Stomach (tissue), 9 donors: ENCODE results near the gene CRHBP. TPM values are rescaled to one million over a fixed set of nuclear protein-coding genes. Genes with fewer than 3 reads are reported as not detected.

Source experiments
- DNase-seq, 2 donors: peaks; one replicate each; pipeline versions ENCODE4 v3.0.0 to v3.0.0-alpha.2; 2013 to 2019
- H3K27ac ChIP-seq, 5 donors: fragments of 200-600 bp in 4 of 5; sonication (generic) in 4 of 5; one replicate each; pipeline ENCODE4 v1.5.1; 2013 to 2019; ENCODE audit warnings: mild to moderate bottlenecking in 1 of 5, moderate library complexity in 1 of 5
- H3K27me3 ChIP-seq, 3 donors: fragments of 200-600 bp; sonication (generic); one replicate each; pipeline ENCODE4 v1.5.1; 2017 to 2019; ENCODE audit warnings: mixed run types in 1 of 3
- H3K36me3 ChIP-seq, 4 donors: fragments of 200-600 bp; sonication (generic); 1 replicate in 3 of 4; 2 replicates in 1 of 4; pipeline ENCODE4 v1.5.1; 2016 to 2019
- H3K4me1 ChIP-seq, 4 donors: fragments of 200-600 bp; sonication (generic); one replicate each; pipeline ENCODE4 v1.5.1; 2016 to 2019
- H3K4me3 ChIP-seq, 4 donors: fragments of 200-600 bp; sonication (generic) in 3 of 4; one replicate each; pipeline ENCODE4 v1.5.1; 2016 to 2019; ENCODE audit warnings: mild to moderate bottlenecking in 1 of 4
- H3K9me3 ChIP-seq, 4 donors: fragments of 200-600 bp; sonication (generic); one replicate each; pipeline ENCODE4 v1.5.1; 2016 to 2019
- CTCF ChIP-seq, 7 experiments: fragments of 450-650 bp in 4 of 7; fragments of 200-600 bp in 3 of 7; sonication (generic) in 3 of 7; IDR thresholded peaks; one replicate each; pipeline ENCODE4 v1.5.1; 2016 to 2019; ENCODE audit warnings: antibody characterized with exemption in 7 of 7, control low read depth in 2 of 7, mild to moderate bottlenecking in 1 of 7
- EP300 ChIP-seq: sonication (generic); formaldehyde crosslinking; IDR thresholded peaks from one replicate; pipeline ENCODE4 v1.6.1; 2017; ENCODE audit warnings: antibody characterized with exemption
- POLR2A ChIP-seq, 4 donors: fragments of 450-650 bp; IDR thresholded peaks; one replicate each; pipeline ENCODE4 v1.6.1; 2016; ENCODE audit warnings: antibody characterized with exemption in 4 of 4, control low read depth in 2 of 4, mild to moderate bottlenecking in 1 of 4, moderate library complexity in 1 of 4
- POLR2AphosphoS5 ChIP-seq, 3 donors: sonication (generic); formaldehyde crosslinking; IDR thresholded peaks; one replicate each; pipeline ENCODE4 v1.6.1; 2016; ENCODE audit warnings: antibody characterized with exemption in 3 of 3
- WGBS, 5 donors: extraction: QIAGEN DNeasy Blood & Tissue Kit in 3 of 5; methylation state at CpG; one replicate each; pipeline versions ENCODE4 v1.1.5 to v1.1.7; 2013 to 2018; 5-methylcytosine and 5-hydroxymethylcytosine counted together
- intact Hi-C: fragments of 100-400 bp; cut with DNase I; formaldehyde crosslinking; loops from one replicate; pipeline ENCODE4 v1.15.1; 2023; ENCODE audit warnings: low total_unique reads
- polyA plus RNA-seq, 3 donors: library from polyadenylated mRNA; stranded (reverse); fragments of 200-250 nt; gene quantifications; one replicate each; pipeline ENCODE4 v1.2.3, GENCODE V29; 2013
- total RNA-seq, 5 donors: library from RNA; depleted of rRNA; stranded (reverse); fragments of >200 nt; gene quantifications; one replicate each; pipeline versions ENCODE4 v1.1.0 to v1.2.3, GENCODE V29; 2014 to 2016
- donor health status: healthy with polysubstance abuse.
- donor health status: Bipolar disorder and iron deficiency.
- donor health status: healthy.

Gene CRHBP
- total and polyA plus RNA-seq, 8 donors, result 0.10 to 0.31 (median 0.12) TPM; not detected in 5

- intact Hi-C loops, result no loop called here
- Histone ChIP-seq H3K9me3 (no peaks in the 10 kb centered on the region), H3K4me3 (no peak overlapping the region), H3K36me3 (no peaks in the 10 kb centered on the region), H3K4me1 (no peaks in the 10 kb centered on the region), H3K27me3 (peaks cover 0 to 2% (median 0%) of the 10 kb centered on the region in 3 donors), H3K27ac (no peak overlapping the region)
- 66 to 83% (median 73%) methylated on average over 2 of the region's 2 CpGs for WGBS, 5 donors
- DNase-seq, result no peak
- no peak for TF ChIP-seq CTCF (IDR thresholded peaks at IDR 0.05)
- no peak for TF ChIP-seq POLR2AphosphoS5 (IDR thresholded peaks at IDR 0.05)
- no peak for TF ChIP-seq EP300
- TF ChIP-seq POLR2A (IDR thresholded peaks at IDR 0.05), result no peak
Observed at GRCh38 chr5:76978869-76979268, 26.0 kb downstream of the CRHBP start.

- TF ChIP-seq EP300 (no peak), CTCF (IDR thresholded peaks at IDR 0.05) (no peak)
- Histone ChIP-seq H3K4me1 (no peaks in the 10 kb centered on the region), H3K27me3 (no peaks in the 10 kb centered on the region), H3K36me3 (no peaks in the 10 kb centered on the region), H3K4me3 (no peak overlapping the region), H3K27ac (no peak overlapping the region), H3K9me3 (no peaks in the 10 kb centered on the region)
- no peak for DNase-seq
- 69 to 88% (median 82%) methylated on average over 8 of the region's 8 CpGs for WGBS, 5 donors
- intact Hi-C loops, result no loop called here
Observed at GRCh38 chr5:76980518-76981144, 27.8 kb downstream of the CRHBP start.

- Histone ChIP-seq H3K4me1 (no peaks in the 10 kb centered on the region), H3K4me3 (no peak overlapping the region), H3K36me3 (no peaks in the 10 kb centered on the region), H3K27me3 (no peaks in the 10 kb centered on the region), H3K27ac (no peak overlapping the region), H3K9me3 (no peaks in the 10 kb centered on the region)
- no peak for TF ChIP-seq CTCF (IDR thresholded peaks at IDR 0.05)
- no peak for TF ChIP-seq POLR2A (IDR thresholded peaks at IDR 0.05)
- no peak for TF ChIP-seq EP300
- intact Hi-C loops, result no loop called here
- DNase-seq, result no peak
- WGBS, 5 donors, result 53 to 69% (median 66%) methylated on average over 2 of the region's 2 CpGs
Observed at GRCh38 chr5:76982450-76982849, 29.6 kb downstream of the CRHBP start.

GRCh38 chr5:76983468-76983867 is 30.6 kb downstream of the CRHBP start:
- H3K27ac ChIP-seq, result no peak overlapping the region
- 72 to 88% (median 85%) methylated on average over 3 of the region's 3 CpGs for WGBS, 5 donors
- TF ChIP-seq CTCF (IDR thresholded peaks at IDR 0.05) (no peak), EP300 (no peak), POLR2A (IDR thresholded peaks at IDR 0.05) (no peak), POLR2AphosphoS5 (IDR thresholded peaks at IDR 0.05) (no peak)
- intact Hi-C loops, result no loop called here
- H3K4me3 ChIP-seq, result no peak overlapping the region
- H3K9me3 ChIP-seq, result no peaks in the 10 kb centered on the region
- H3K27me3 ChIP-seq, result no peaks in the 10 kb centered on the region
- no peaks in the 10 kb centered on the region for H3K4me1 ChIP-seq
- no peak for DNase-seq
- H3K36me3 ChIP-seq, result no peaks in the 10 kb centered on the region
